Vagina (tissue), 2 donors: ENCODE measurements around the gene POLR2A. TPM values are rescaled to one million over a fixed set of nuclear protein-coding genes. Genes with fewer than 3 reads are reported as not detected.
A peak's percentile ranks its signal among the peaks of the same experiment; 100 is the strongest.
"Not testable (repeated sequence)": the region's sequence is repeated elsewhere in the genome, so short reads cannot be mapped to it uniquely, and the experiment has no call there.

ENCODE experiments used
- DNase-seq, 2 donors: peaks; one replicate each; pipeline ENCODE4 v3.0.0-alpha.2; 2017; ENCODE audit errors: extremely low spot score in 2 of 2
- H3K27ac ChIP-seq: fragments of 200-600 bp; sonication (generic); one replicate; pipeline ENCODE4 v1.5.1; 2019
- H3K27me3 ChIP-seq: fragments of 200-600 bp; sonication (generic); one replicate; pipeline ENCODE4 v1.5.1; 2019
- H3K36me3 ChIP-seq, 2 donors: fragments of 200-600 bp; sonication (generic); one replicate each; pipeline ENCODE4 v1.5.1; 2017 to 2019
- H3K4me1 ChIP-seq: fragments of 200-600 bp; sonication (generic); one replicate; pipeline ENCODE4 v1.5.1; 2019
- H3K4me3 ChIP-seq, 2 donors: fragments of 200-600 bp; sonication (generic); 1 replicate in 1 of 2; 2 replicates in 1 of 2; pipeline ENCODE4 v1.5.1; 2016 to 2019
- H3K9me3 ChIP-seq: fragments of 200-600 bp; sonication (generic); one replicate; pipeline ENCODE4 v1.5.1; 2019
- POLR2A ChIP-seq, 2 donors: fragments of 450-650 bp; IDR thresholded peaks; one replicate each; pipeline ENCODE4 v1.6.1; 2017; ENCODE audit warnings: antibody characterized with exemption in 2 of 2, mild to moderate bottlenecking in 2 of 2, moderate library complexity in 2 of 2
- POLR2AphosphoS5 ChIP-seq, 2 donors: sonication (generic); formaldehyde crosslinking; IDR thresholded peaks; one replicate each; pipeline ENCODE4 v1.9.0; 2017; ENCODE audit warnings: antibody characterized with exemption in 2 of 2, mild to moderate bottlenecking in 2 of 2, low read depth in 1 of 2; ENCODE audit not compliant: insufficient read depth in 1 of 2
- intact Hi-C: fragments of 100-400 bp; cut with DNase I; formaldehyde crosslinking; loops from one replicate; pipeline ENCODE4 v1.15.1; 2023
- total RNA-seq: library from RNA; depleted of rRNA; stranded (reverse); fragments of >200 nt; gene quantifications from one replicate; pipeline ENCODE4 v1.2.3, GENCODE V29; 2016
- TF ChIP-seq, protein P1 (sequence below), 3 experiments: fragments of 450-650 bp in 2 of 3; fragments of 200-600 bp in 1 of 3; sonication (generic) in 1 of 3; IDR thresholded peaks; one replicate each; pipeline ENCODE4 v1.5.1; 2017 to 2019; ENCODE audit warnings: antibody characterized with exemption in 3 of 3, mild to moderate bottlenecking in 2 of 3, moderate library complexity in 2 of 3

POLR2A gene
- total RNA-seq, 1 donor from 2014 or later, result 118 TPM

DNA sequence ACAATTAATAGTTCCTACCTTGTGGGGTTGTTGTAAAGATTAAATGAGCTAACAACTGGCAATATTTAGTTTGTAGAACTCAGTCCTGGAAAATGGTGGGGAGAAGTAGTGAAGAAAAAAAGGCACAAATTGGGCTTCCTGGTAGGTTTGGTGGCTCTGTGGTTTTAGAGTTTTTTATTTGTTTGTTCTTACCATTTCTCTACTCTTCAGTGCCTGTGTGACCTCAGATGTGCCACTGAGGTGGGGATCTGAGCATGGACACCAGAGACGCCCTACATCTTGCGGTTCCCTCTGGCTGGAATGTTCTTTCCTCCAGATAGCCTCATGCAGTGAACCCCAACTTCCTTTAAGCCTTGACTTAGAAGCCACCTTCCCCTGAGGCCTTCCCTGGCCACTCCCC is 12.4 kb upstream of the POLR2A start:
- Histone ChIP-seq H3K27ac (no peak overlapping the region), H3K4me1 (peaks cover 86% of the 10 kb centered on the region), H3K9me3 (no peaks in the 10 kb centered on the region), H3K36me3 (peaks cover 0 to 6% of the 10 kb centered on the region in 2 donors), H3K27me3 (no peaks in the 10 kb centered on the region), H3K4me3 (no peak overlapping the region)
- no peak for DNase-seq
- intact Hi-C loops, result no loop called here
- TF ChIP-seq, protein P1, sequence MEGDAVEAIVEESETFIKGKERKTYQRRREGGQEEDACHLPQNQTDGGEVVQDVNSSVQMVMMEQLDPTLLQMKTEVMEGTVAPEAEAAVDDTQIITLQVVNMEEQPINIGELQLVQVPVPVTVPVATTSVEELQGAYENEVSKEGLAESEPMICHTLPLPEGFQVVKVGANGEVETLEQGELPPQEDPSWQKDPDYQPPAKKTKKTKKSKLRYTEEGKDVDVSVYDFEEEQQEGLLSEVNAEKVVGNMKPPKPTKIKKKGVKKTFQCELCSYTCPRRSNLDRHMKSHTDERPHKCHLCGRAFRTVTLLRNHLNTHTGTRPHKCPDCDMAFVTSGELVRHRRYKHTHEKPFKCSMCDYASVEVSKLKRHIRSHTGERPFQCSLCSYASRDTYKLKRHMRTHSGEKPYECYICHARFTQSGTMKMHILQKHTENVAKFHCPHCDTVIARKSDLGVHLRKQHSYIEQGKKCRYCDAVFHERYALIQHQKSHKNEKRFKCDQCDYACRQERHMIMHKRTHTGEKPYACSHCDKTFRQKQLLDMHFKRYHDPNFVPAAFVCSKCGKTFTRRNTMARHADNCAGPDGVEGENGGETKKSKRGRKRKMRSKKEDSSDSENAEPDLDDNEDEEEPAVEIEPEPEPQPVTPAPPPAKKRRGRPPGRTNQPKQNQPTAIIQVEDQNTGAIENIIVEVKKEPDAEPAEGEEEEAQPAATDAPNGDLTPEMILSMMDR (IDR thresholded peaks at IDR 0.05), result no peak
- no peak for TF ChIP-seq POLR2AphosphoS5 (IDR thresholded peaks at IDR 0.05; ENCODE audit: insufficient read depth in 1 of 2, low read depth in 1 of 2)

DNA sequence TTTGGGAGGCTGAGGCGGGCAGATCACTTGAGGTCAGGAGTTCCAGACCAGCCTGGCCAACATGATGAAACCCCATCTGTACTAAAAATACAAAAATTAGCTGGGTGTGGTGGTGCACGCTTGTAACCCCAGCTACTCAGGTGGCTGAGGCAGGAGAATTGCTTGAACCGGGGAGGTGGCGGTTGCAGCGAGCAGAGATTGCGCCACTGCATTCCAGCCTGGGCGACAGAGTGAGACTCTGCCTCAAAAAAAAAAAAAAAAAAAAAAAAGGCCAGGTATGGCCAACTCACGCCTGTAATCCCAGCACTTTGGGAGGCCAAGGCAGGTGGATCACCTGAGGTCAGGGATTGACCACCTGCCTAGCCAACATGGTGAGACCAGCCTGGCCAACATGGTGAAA is 9.4 kb upstream of the POLR2A start:
- peak overlapping the region; percentile 100 for H3K27ac ChIP-seq
- H3K4me3 ChIP-seq, DNase-seq, H3K27me3 ChIP-seq, H3K9me3 ChIP-seq, intact Hi-C loops, H3K36me3 ChIP-seq: not testable (repeated sequence)
- peaks cover 75% of the 10 kb centered on the region for H3K4me1 ChIP-seq

DNA sequence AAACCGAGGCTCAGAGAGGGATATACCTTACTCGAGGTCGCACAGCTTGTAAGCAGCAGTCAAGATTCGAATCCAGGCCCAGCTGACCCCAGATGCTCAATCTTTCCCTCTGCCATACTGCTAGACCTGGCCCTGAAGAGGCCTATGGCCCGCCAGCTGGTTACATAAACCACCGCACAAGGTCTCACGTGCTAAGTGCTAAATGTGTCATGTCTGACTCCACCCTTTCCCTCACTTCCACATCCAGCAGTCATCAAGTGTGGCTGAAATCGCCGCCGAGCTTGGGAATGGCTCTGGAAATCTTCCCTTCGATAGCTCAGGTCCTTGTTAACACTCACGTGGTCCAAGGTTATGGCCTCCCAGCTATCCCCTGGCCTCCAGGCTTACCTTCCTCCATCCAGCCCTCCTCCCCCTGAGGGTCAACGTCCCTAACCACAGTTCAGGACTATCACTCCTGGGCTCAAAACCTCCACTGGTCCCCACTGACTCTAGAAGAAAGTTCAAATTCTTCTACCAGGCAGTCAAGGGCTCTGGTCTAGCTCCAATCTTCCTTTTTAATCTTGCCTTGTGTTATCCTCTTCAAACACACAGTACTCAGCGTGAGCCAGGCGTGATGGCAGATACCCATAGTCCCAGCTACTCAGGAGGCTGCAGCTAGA is 8.3 kb upstream of the POLR2A start:
- H3K27me3 ChIP-seq, result no peaks in the 10 kb centered on the region
- peak overlapping the region in 1 of 2 donors; percentile 1 for H3K4me3 ChIP-seq
- no peak for DNase-seq
- peak overlapping the region; percentile 100 for H3K27ac ChIP-seq
- peaks cover 71% of the 10 kb centered on the region for H3K4me1 ChIP-seq
- no peaks in the 10 kb centered on the region for H3K9me3 ChIP-seq
- intact Hi-C loops, result no loop called here
- H3K36me3 ChIP-seq, result no peaks in the 10 kb centered on the region
- TF ChIP-seq, protein P1 (IDR thresholded peaks at IDR 0.05), result no peak
- TF ChIP-seq POLR2AphosphoS5 (IDR thresholded peaks at IDR 0.05; ENCODE audit: insufficient read depth in 1 of 2, low read depth in 1 of 2), result peak; percentile 43 to 77
- no peak for TF ChIP-seq POLR2A (IDR thresholded peaks at IDR 0.05)

DNA sequence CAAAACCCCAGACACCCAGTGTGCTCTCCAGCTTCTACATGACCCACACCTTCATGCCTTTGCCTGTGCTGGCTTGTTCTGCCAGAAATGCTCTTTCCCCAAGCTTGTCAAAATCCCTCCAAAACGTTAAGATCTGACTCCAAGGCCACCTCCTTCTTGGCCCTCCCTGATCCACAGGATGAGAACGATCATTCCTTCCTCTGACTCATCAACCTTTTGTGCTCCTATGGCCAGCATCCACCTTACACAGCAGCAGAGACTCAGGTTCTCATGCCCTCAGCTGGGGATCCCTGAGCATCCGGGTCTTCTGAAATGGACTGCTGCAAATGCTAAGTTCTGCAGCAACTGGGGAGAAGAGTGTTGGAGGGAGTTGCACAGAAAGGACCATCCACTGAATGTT is 7.7 kb upstream of the POLR2A start:
- Histone ChIP-seq H3K4me3 (no peak overlapping the region), H3K27me3 (no peaks in the 10 kb centered on the region), H3K27ac (peak overlapping the region; percentile 100), H3K9me3 (no peaks in the 10 kb centered on the region), H3K4me1 (peaks cover 72% of the 10 kb centered on the region), H3K36me3 (no peaks in the 10 kb centered on the region)
- TF ChIP-seq, protein P1 (IDR thresholded peaks at IDR 0.05), result no peak
- no peak for TF ChIP-seq POLR2A (IDR thresholded peaks at IDR 0.05)
- TF ChIP-seq POLR2AphosphoS5 (IDR thresholded peaks at IDR 0.05; ENCODE audit: insufficient read depth in 1 of 2, low read depth in 1 of 2), result no peak
- intact Hi-C loops, result no loop called here
- no peak for DNase-seq

DNA sequence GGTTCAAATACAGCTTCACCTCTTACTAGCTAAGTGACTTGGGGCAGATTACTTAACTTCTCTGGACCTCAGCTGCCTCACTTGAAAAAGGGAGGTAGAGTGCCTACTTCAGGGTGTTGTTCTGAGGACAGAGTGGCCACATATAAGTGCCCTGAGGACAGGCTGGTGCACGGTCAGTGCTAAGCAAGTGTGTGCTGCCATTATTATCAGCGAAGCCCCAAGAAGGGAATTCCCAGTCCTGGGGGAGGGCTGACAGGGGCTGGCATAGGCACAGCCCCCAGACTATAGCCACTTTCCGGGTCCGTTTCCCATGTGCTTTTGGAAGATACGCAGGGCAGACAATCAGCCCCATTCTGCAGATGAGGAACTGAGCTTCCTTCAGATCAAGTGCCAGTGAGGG is 7.2 kb upstream of the POLR2A start:
- peak overlapping the region; percentile 100 for H3K27ac ChIP-seq
- intact Hi-C loops, result no loop called here
- no peaks in the 10 kb centered on the region for H3K27me3 ChIP-seq
- peaks cover 72% of the 10 kb centered on the region for H3K4me1 ChIP-seq
- TF ChIP-seq POLR2A (IDR thresholded peaks at IDR 0.05), result no peak
- TF ChIP-seq, protein P1 (IDR thresholded peaks at IDR 0.05), result no peak
- TF ChIP-seq POLR2AphosphoS5 (IDR thresholded peaks at IDR 0.05; ENCODE audit: insufficient read depth in 1 of 2, low read depth in 1 of 2), result no peak
- no peak for DNase-seq
- peak overlapping the region; percentile 84 to 89 for H3K4me3 ChIP-seq
- H3K9me3 ChIP-seq, result no peaks in the 10 kb centered on the region
- H3K36me3 ChIP-seq, result no peaks in the 10 kb centered on the region
